HepG2 (cell line): ENCODE data around the gene ATXN2. TPM values are rescaled to one million over a fixed set of nuclear protein-coding genes. Genes with fewer than 3 reads are reported as not detected.

Experiments
- ATAC-seq: fragments of 200-7000 bp; cut with Tn5 transposase; 3 replicates; pipeline ENCODE4 v1.9.1; 2020; ENCODE audit warnings: mild to moderate bottlenecking, moderate library complexity
- BruUV-seq: library from RNA; stranded (reverse); fragments of 400-500 nt; replicated peaks from 2 replicates; lab custom pipeline; 2021; lab: Mats Ljungman, UMichigan
- CTCF ChIA-PET: fragments of 300-600 bp; formaldehyde crosslinking; extraction: SDS; loops from one replicate; lab custom pipeline; 2021; ENCODE audit warnings: low total read pairs, inconsistent platforms, low intra/inter-chr PET ratio; lab: Yijun Ruan, JAX
- POLR2A ChIA-PET: fragments of 350-600 bp; sonication (Branson Sonifier 250); formaldehyde crosslinking; loops from one replicate; lab custom pipeline; 2020; ENCODE audit warnings: antibody characterized with exemption, inconsistent platforms; lab: Yijun Ruan, JAX
- DNase-seq: peaks from one replicate; pipeline ENCODE4 v3.0.0-alpha.2; 2015; ENCODE audit warnings: low spot score
- FAIRE-seq: peaks from 3 replicates; lab custom pipeline; 2011; peaks lifted over from hg19 to GRCh38; lab: Jason Lieb, UNC
- H2AFZ ChIP-seq: one replicate; pipeline ENCODE4 v1.6.1; 2011; ENCODE audit warnings: low read length, inconsistent platforms
- H3K27ac ChIP-seq: fragments of 300-600 bp; 3 replicates; pipeline ENCODE4 v1.8.0; 2011; ENCODE audit warnings: mixed run types, mild to moderate bottlenecking, mixed read lengths, low read length, inconsistent platforms; ENCODE audit not compliant: insufficient read depth; ENCODE audit errors: extremely low read length
- H3K27me3 ChIP-seq, 2 experiments: fragments of 200-600 bp in 1 of 2; 2 replicates in 1 of 2; 3 replicates in 1 of 2; pipeline versions ENCODE4 v1.6.0 to v1.8.0; 2011; ENCODE audit warnings: low read length in 2 of 2, mild to moderate bottlenecking in 2 of 2, moderate library complexity in 2 of 2, inconsistent platforms in 1 of 2; ENCODE audit not compliant: insufficient read depth in 2 of 2, control insufficient read depth in 1 of 2
- H3K36me3 ChIP-seq, 2 experiments: fragments of 200-600 bp in 1 of 2; replicated peaks in 1 of 2; 2 replicates in 1 of 2; 3 replicates in 1 of 2; pipeline versions ENCODE4 v1.5.1 to v1.8.0; 2011; ENCODE audit warnings: low read length in 2 of 2, inconsistent platforms in 1 of 2; ENCODE audit not compliant: insufficient read depth in 2 of 2, control insufficient read depth in 1 of 2
- H3K4me1 ChIP-seq: 2 replicates; pipeline ENCODE4 v1.5.1; 2012; ENCODE audit warnings: low read length, inconsistent platforms; ENCODE audit not compliant: insufficient read depth
- H3K4me2 ChIP-seq: 2 replicates; pipeline ENCODE4 v1.6.0; 2011; ENCODE audit warnings: low read depth, low read length, inconsistent platforms
- H3K4me3 ChIP-seq, 3 experiments: fragments of 200-600 bp in 1 of 3; sonication (generic), shearing (Covaris generic) in 1 of 3; replicated peaks in 1 of 3; 2 replicates each; pipeline ENCODE4 v1.5.1; 2011 to 2016; ENCODE audit warnings: low read length in 3 of 3, inconsistent platforms in 2 of 3, low read depth in 2 of 3, mild to moderate bottlenecking in 2 of 3, control low read depth in 1 of 3, mixed read lengths in 1 of 3; ENCODE audit not compliant: insufficient read depth in 1 of 3
- H3K79me2 ChIP-seq: one replicate; pipeline ENCODE4 v1.6.1; 2011; ENCODE audit warnings: low read length, inconsistent platforms; ENCODE audit not compliant: insufficient read depth
- H3K9ac ChIP-seq: 2 replicates; pipeline ENCODE4 v1.6.0; 2011; ENCODE audit warnings: mild to moderate bottlenecking, low read depth, low read length, inconsistent platforms; ENCODE audit not compliant: insufficient read depth
- H3K9me3 ChIP-seq: 2 replicates; pipeline ENCODE4 v1.5.1; 2012; ENCODE audit warnings: mild to moderate bottlenecking, low read length
- H4K20me1 ChIP-seq: 2 replicates; pipeline ENCODE4 v1.6.0; 2011; ENCODE audit warnings: inconsistent platforms, mild to moderate bottlenecking, low read length, moderate library complexity; ENCODE audit not compliant: insufficient read depth
- HNF4G ChIP-seq, 2 experiments: sonication (generic) in 1 of 2; formaldehyde crosslinking in 1 of 2; IDR thresholded peaks; 2 replicates each; pipeline versions ENCODE4 v1.4.0 to v1.6.1; 2011 to 2020; ENCODE audit warnings: borderline replicate concordance in 2 of 2, low read depth in 2 of 2, mild to moderate bottlenecking in 2 of 2, low read length in 1 of 2, missing genetic modification reagents in 1 of 2, moderate library complexity in 1 of 2
- ZKSCAN1 ChIP-seq: fragments of 150-350 bp; IDR thresholded peaks from 2 replicates; pipeline ENCODE4 v1.6.1; 2014; ENCODE audit warnings: low read length
- ZNF737 ChIP-seq: sonication (generic); formaldehyde crosslinking; IDR thresholded peaks from 2 replicates; pipeline ENCODE4 v1.5.0; 2020; ENCODE audit warnings: missing genetic modification reagents, mild to moderate bottlenecking, borderline replicate concordance
- ZNF768 ChIP-seq: sonication (generic); formaldehyde crosslinking; IDR thresholded peaks from 2 replicates; pipeline ENCODE4 v1.4.0; 2020; ENCODE audit warnings: missing genetic modification reagents
- WGBS: methylation state at CpG from one replicate; pipeline ENCODE4 v1.1.6; 2017; ENCODE audit warnings: low lambda C conversion rate; 5-methylcytosine and 5-hydroxymethylcytosine counted together
- in situ Hi-C: cut with HindIII; loops from 2 replicates; pipeline ENCODE4 v1.10.0; 2017; ENCODE audit warnings: low pct_unique_long_range_greater_than_20kb; ENCODE audit not compliant: extremely low pct_ligation_motif_present
- intact Hi-C: fragments of 100-400 bp; cut with micrococcal nuclease; formaldehyde crosslinking; loops from one replicate; pipeline ENCODE4 v1.10.0; 2022; ENCODE audit not compliant: unreplicated experiment
- polyA plus RNA-seq, 8 experiments: library from polyadenylated mRNA; depleted of rRNA in 3 of 8; stranded (reverse) in 7 of 8; unstranded in 1 of 8; fragments of >200 nt; fragmentation: Illumina TruSeq in 4 of 8; extraction: Trizol in 4 of 8; gene quantifications; 2 replicates each; pipeline versions ENCODE4 v1.2.1 to v1.2.3, GENCODE V29; 2011 to 2016; ENCODE audit warnings: low read depth in 4 of 8, missing spikeins in 1 of 8, mixed read lengths in 1 of 8; ENCODE audit not compliant: insufficient read depth in 1 of 8
- total RNA-seq, 5 experiments: library from RNA; depleted of rRNA; stranded (reverse); fragments of >200 nt; fragmentation: Illumina TruSeq; extraction: Trizol; gene quantifications; 2 replicates each; pipeline ENCODE4 v1.2.3, GENCODE V29; 2016; ENCODE audit warnings: low read depth in 1 of 5
- TF ChIP-seq, protein P1 (sequence below): sonication (generic); formaldehyde crosslinking; IDR thresholded peaks from 2 replicates; pipeline ENCODE4; 2020; ENCODE audit warnings: missing genetic modification reagents, mild to moderate bottlenecking, borderline replicate concordance

The ATXN2 gene
- total and polyA plus RNA-seq, 2 of the 13 experiments (the other 11 are each of a cell fraction or from before 2014, with no cell fraction given), result 18.1 to 27.1 TPM

GRCh38 chr12:111414711-111415252, 184.3 kb downstream of the ATXN2 start:
- Histone ChIP-seq H3K36me3 (peaks cover 2 to 16% of the 10 kb centered on the region in 2 experiments; a peak in 3 of 5 replicates), H2AFZ (no peak overlapping the region), H3K27me3 (no peaks in the 10 kb centered on the region), H3K4me1 (no peaks in the 10 kb centered on the region; the same call in 1 of the 2 replicates), H3K79me2 (peaks cover 11% of the 10 kb centered on the region), H3K4me3 (no peak overlapping the region), H4K20me1 (peaks cover 18% of the 10 kb centered on the region; the same call in 1 of the 2 replicates), H3K9me3 (no peaks in the 10 kb centered on the region), H3K9ac (no peak overlapping the region)
- ChIA-PET POLR2A (no interaction called here), CTCF (no interaction called here)
- BruUV-seq, result no TSS peak
- DNase-seq (no peak), FAIRE-seq (no peak), ATAC-seq (no peak)
- 95% methylated on average over 7 of the region's 7 CpGs for whole genome bisulfite sequencing
- intact Hi-C loops, result no loop called here
- in situ Hi-C loops, result no loop called here
- TF ChIP-seq ZNF737 (CRISPR knock-in tag) (no peak), ZKSCAN1 (peak; percentile 31; the same call in 1 of the 2 replicates), ZNF768 (CRISPR knock-in tag) (peak; percentile 98), HNF4G (IDR thresholded peaks at IDR 0.05; ENCODE audit: borderline replicate concordance, low read depth, low read length) (no peak), HNF4G (CRISPR knock-in tag; IDR thresholded peaks at IDR 0.05; ENCODE audit: borderline replicate concordance, low read depth) (no peak)
- TF ChIP-seq, protein P1, sequence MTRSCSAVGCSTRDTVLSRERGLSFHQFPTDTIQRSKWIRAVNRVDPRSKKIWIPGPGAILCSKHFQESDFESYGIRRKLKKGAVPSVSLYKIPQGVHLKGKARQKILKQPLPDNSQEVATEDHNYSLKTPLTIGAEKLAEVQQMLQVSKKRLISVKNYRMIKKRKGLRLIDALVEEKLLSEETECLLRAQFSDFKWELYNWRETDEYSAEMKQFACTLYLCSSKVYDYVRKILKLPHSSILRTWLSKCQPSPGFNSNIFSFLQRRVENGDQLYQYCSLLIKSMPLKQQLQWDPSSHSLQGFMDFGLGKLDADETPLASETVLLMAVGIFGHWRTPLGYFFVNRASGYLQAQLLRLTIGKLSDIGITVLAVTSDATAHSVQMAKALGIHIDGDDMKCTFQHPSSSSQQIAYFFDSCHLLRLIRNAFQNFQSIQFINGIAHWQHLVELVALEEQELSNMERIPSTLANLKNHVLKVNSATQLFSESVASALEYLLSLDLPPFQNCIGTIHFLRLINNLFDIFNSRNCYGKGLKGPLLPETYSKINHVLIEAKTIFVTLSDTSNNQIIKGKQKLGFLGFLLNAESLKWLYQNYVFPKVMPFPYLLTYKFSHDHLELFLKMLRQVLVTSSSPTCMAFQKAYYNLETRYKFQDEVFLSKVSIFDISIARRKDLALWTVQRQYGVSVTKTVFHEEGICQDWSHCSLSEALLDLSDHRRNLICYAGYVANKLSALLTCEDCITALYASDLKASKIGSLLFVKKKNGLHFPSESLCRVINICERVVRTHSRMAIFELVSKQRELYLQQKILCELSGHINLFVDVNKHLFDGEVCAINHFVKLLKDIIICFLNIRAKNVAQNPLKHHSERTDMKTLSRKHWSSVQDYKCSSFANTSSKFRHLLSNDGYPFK (CRISPR knock-in tag), result 0 out of 2 replicates have a peak, but pooled peaks have one; percentile 15
- TF ChIP-seq, all 625 proteins: peak for 3
- Histone ChIP-seq H3K4me2 (no peak overlapping the region), H3K27ac (no peak overlapping the region)
